Panc1 (cell line): ENCODE measurements around the gene LRRC8E. TPM values are rescaled to one million over a fixed set of nuclear protein-coding genes. Genes with fewer than 3 reads are reported as not detected.

ENCODE experiments used
- ATAC-seq: fragments of 200-7000 bp; cut with Tn5 transposase; 2 replicates; pipeline ENCODE4 v1.9.1; 2020; ENCODE audit warnings: mild to moderate bottlenecking, moderate library complexity
- BruUV-seq: library from RNA; stranded (reverse); fragments of 400-500 nt; replicated peaks from 2 replicates; lab custom pipeline; 2021; lab: Mats Ljungman, UMichigan
- CTCF ChIA-PET: fragments of 300-600 bp; sonication (Branson Sonifier 250); formaldehyde crosslinking; loops from one replicate; lab custom pipeline; 2022; ENCODE audit warnings: antibody characterized with exemption; lab: Charles Lee
- POLR2A ChIA-PET: fragments of 300-600 bp; sonication (Branson Sonifier 250); formaldehyde crosslinking; loops from one replicate; lab custom pipeline; 2022; ENCODE audit warnings: antibody characterized with exemption; lab: Charles Lee
- DNase-seq: peaks from one replicate; pipeline ENCODE4 v3.0.0-alpha.2; 2010; ENCODE audit warnings: low read depth, low spot score
- H3K27ac ChIP-seq: 2 replicates; pipeline ENCODE4 v1.5.1; 2011; ENCODE audit warnings: mild to moderate bottlenecking, low read length, inconsistent platforms
- H3K27me3 ChIP-seq: fragments of 200-500 bp; sonication (Bioruptor generic); 2 replicates; pipeline ENCODE4 v1.6.0; 2014; ENCODE audit warnings: low read length, inconsistent platforms; ENCODE audit not compliant: control insufficient read depth, insufficient read depth
- H3K36me3 ChIP-seq: fragments of 200-500 bp; sonication (Bioruptor generic); 2 replicates; pipeline ENCODE4 v1.5.1; 2014; ENCODE audit warnings: inconsistent platforms, mild to moderate bottlenecking, low read length, moderate library complexity; ENCODE audit not compliant: control insufficient read depth, insufficient read depth
- H3K4me1 ChIP-seq: 2 replicates; pipeline ENCODE4 v1.5.1; 2011; ENCODE audit warnings: inconsistent platforms, mild to moderate bottlenecking, low read length, moderate library complexity; ENCODE audit not compliant: control insufficient read depth, insufficient read depth
- H3K4me3 ChIP-seq, 2 experiments: 2 replicates each; pipeline ENCODE4 v1.5.1; 2011 to 2012; ENCODE audit warnings: low read depth in 2 of 2, low read length in 2 of 2, mild to moderate bottlenecking in 2 of 2, inconsistent platforms in 1 of 2, moderate library complexity in 1 of 2
- H3K9me3 ChIP-seq: fragments of 200-500 bp; sonication (Bioruptor generic); 2 replicates; pipeline ENCODE4 v1.5.1; 2014; ENCODE audit warnings: low read depth, mild to moderate bottlenecking, inconsistent platforms, low read length, moderate library complexity; ENCODE audit not compliant: control insufficient read depth, insufficient read depth
- POLR2AphosphoS5 ChIP-seq: IDR thresholded peaks from 2 replicates; pipeline ENCODE4 v1.6.1; 2012; ENCODE audit warnings: mild to moderate bottlenecking, low read depth, low read length, moderate library complexity
- SIN3A ChIP-seq: IDR thresholded peaks from 2 replicates; pipeline ENCODE4 v1.6.1; 2012; ENCODE audit warnings: low read depth, mild to moderate bottlenecking, low read length, moderate library complexity, borderline replicate concordance; ENCODE audit not compliant: insufficient read depth
- TCF7L2 ChIP-seq: IDR thresholded peaks from 2 replicates; pipeline ENCODE4 v1.6.1; 2011; ENCODE audit warnings: mild to moderate bottlenecking, low read depth, low read length, inconsistent platforms
- in situ Hi-C: cut with HindIII; loops from 2 replicates; pipeline ENCODE4 v1.10.0; 2016; ENCODE audit warnings: low sequenced_read_pairs, low pct_unique_long_range_greater_than_20kb
- intact Hi-C: fragments of 100-400 bp; cut with micrococcal nuclease; formaldehyde crosslinking; loops from one replicate; pipeline ENCODE4 v1.10.0; 2022; ENCODE audit not compliant: unreplicated experiment
- total RNA-seq: library from RNA; stranded (reverse); gene quantifications from one replicate; pipeline ENCODE4 v1.2.1, GENCODE V29; 2021; ENCODE audit not compliant: unreplicated experiment
- TF ChIP-seq, protein P1 (sequence below), 2 experiments: IDR thresholded peaks; 2 replicates each; pipeline ENCODE4 v1.6.1; 2011 to 2012; ENCODE audit warnings: low read depth in 2 of 2, control low read depth in 1 of 2, low read length in 1 of 2, mild to moderate bottlenecking in 1 of 2, moderate library complexity in 1 of 2; ENCODE audit not compliant: insufficient read depth in 1 of 2
- TF ChIP-seq, protein P2 (sequence below): fragments of 450-650 bp; IDR thresholded peaks from 2 replicates; pipeline ENCODE4 v1.5.1; 2017; ENCODE audit warnings: mild to moderate bottlenecking

The LRRC8E gene
- total RNA-seq, 1 experiment from 2014 or later: 5.0 TPM

DNA sequence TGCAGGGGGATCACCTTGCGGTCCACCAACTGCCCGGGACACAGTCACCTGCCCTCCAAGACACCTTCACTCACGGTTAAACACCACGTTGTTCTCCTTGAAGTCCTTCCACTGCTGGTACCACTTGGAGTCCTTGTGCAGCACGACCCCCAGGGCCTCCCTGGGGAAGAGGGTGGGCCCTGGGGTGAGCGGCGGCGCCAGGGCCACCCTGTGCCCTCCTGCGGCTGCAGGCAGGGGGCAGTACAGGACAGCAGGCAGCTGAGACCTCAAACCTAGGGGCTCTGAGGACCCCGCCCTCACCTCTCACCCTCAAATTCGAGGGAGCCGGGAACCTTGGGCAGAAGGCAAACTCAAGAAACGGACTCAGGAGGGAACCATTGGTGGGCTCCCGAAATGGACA, 45.1 kb downstream of the LRRC8E start:
- Histone ChIP-seq H3K36me3 (no peaks in the 10 kb centered on the region; the same call in 1 of the 2 replicates), H3K4me1 (peaks cover 22% of the 10 kb centered on the region), H3K9me3 (no peaks in the 10 kb centered on the region), H3K27me3 (no peaks in the 10 kb centered on the region), H3K27ac (no peak overlapping the region), H3K4me3 (no peak overlapping the region)
- TF ChIP-seq SIN3A (no peak), TCF7L2 (no peak), POLR2AphosphoS5 (no peak)
- TF ChIP-seq, protein P1, sequence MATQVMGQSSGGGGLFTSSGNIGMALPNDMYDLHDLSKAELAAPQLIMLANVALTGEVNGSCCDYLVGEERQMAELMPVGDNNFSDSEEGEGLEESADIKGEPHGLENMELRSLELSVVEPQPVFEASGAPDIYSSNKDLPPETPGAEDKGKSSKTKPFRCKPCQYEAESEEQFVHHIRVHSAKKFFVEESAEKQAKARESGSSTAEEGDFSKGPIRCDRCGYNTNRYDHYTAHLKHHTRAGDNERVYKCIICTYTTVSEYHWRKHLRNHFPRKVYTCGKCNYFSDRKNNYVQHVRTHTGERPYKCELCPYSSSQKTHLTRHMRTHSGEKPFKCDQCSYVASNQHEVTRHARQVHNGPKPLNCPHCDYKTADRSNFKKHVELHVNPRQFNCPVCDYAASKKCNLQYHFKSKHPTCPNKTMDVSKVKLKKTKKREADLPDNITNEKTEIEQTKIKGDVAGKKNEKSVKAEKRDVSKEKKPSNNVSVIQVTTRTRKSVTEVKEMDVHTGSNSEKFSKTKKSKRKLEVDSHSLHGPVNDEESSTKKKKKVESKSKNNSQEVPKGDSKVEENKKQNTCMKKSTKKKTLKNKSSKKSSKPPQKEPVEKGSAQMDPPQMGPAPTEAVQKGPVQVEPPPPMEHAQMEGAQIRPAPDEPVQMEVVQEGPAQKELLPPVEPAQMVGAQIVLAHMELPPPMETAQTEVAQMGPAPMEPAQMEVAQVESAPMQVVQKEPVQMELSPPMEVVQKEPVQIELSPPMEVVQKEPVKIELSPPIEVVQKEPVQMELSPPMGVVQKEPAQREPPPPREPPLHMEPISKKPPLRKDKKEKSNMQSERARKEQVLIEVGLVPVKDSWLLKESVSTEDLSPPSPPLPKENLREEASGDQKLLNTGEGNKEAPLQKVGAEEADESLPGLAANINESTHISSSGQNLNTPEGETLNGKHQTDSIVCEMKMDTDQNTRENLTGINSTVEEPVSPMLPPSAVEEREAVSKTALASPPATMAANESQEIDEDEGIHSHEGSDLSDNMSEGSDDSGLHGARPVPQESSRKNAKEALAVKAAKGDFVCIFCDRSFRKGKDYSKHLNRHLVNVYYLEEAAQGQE (IDR thresholded peaks at IDR 0.05; ENCODE audit: insufficient read depth in 1 of 2, low read depth in 2 of 2, low read length in 1 of 2): no peak
- TF ChIP-seq, protein P2, sequence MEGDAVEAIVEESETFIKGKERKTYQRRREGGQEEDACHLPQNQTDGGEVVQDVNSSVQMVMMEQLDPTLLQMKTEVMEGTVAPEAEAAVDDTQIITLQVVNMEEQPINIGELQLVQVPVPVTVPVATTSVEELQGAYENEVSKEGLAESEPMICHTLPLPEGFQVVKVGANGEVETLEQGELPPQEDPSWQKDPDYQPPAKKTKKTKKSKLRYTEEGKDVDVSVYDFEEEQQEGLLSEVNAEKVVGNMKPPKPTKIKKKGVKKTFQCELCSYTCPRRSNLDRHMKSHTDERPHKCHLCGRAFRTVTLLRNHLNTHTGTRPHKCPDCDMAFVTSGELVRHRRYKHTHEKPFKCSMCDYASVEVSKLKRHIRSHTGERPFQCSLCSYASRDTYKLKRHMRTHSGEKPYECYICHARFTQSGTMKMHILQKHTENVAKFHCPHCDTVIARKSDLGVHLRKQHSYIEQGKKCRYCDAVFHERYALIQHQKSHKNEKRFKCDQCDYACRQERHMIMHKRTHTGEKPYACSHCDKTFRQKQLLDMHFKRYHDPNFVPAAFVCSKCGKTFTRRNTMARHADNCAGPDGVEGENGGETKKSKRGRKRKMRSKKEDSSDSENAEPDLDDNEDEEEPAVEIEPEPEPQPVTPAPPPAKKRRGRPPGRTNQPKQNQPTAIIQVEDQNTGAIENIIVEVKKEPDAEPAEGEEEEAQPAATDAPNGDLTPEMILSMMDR: no peak; the same call in 1 of the 2 replicates
- DNase-seq: no peak
- no peak for ATAC-seq
- BruUV-seq: no TSS peak
- POLR2A ChIA-PET: no interaction called here
- CTCF ChIA-PET: no interaction called here
- in situ Hi-C loops: no loop called here
- intact Hi-C loops: no loop called here

DNA sequence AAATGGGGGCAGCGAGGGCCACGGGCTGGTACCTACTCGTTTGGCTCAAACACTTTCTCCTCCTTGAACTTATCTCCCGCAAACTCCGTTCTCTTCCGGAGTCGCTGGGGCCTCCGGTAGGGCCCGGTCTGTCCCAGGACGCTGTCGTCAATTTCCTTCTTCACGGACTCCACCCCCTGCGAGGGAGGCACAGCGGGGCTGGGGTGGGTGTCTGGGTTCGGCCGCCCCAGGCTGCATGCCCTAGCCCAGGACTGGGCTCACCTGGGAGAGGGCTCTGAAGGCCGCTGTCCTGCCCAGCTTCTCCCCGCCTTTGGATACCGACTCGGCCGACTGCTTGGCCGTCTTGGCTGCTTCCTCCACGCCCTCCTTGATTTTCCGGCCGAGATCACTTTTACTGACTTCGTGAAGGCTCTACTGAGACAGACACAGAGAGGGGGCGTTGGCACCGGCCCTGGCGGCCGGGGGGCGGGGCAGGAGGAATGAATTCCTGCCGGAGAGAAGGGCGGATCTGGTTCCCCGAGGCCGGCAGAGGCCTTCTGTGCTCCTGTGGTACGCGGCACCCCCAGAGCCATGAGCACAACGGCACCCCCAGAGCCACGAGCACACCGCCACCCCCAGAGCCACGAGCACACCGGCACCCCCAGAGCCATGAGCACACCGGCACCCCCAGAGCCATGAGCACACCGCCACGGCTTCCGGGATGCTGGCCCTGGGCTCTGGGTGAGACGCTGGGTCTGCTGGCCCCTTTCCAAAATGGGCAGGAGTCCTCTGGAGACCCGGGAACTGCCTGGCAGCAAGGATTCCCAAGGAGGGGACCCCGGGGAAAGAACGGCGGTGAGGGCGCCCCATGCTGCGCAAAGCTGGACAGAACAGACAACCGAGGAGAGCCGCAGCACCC, 45.8 kb downstream of the LRRC8E start:
- H3K4me1 ChIP-seq: peaks cover 15% of the 10 kb centered on the region
- in situ Hi-C loops (no loop called here), intact Hi-C loops (no loop called here)
- TF ChIP-seq TCF7L2: no peak
- TF ChIP-seq SIN3A: no peak
- TF ChIP-seq POLR2AphosphoS5: no peak
- TF ChIP-seq, protein P2: no peak
- TF ChIP-seq, protein P1 (IDR thresholded peaks at IDR 0.05; ENCODE audit: insufficient read depth in 1 of 2, low read depth in 2 of 2, low read length in 1 of 2): no peak
- H3K4me3 ChIP-seq: no peak overlapping the region
- H3K27me3 ChIP-seq: no peaks in the 10 kb centered on the region
- ChIA-PET CTCF (no interaction called here), POLR2A (no interaction called here)
- DNase-seq (no peak), ATAC-seq (no peak)
- no peaks in the 10 kb centered on the region; the same call in 1 of the 2 replicates for H3K36me3 ChIP-seq
- BruUV-seq: no TSS peak
- no peak overlapping the region for H3K27ac ChIP-seq
- H3K9me3 ChIP-seq: no peaks in the 10 kb centered on the region
